Kidney (tissue), 14 donors: ENCODE data around the gene PLXNB3. TPM values are rescaled to one million over a fixed set of nuclear protein-coding genes. Genes with fewer than 3 reads are reported as not detected.

Experiments used
- DNase-seq, 5 donors: peaks; one replicate each; pipeline ENCODE4 v3.0.0-alpha.2; 2013 to 2020
- FAIRE-seq: peaks from 2 replicates; lab custom pipeline; 2012; peaks lifted over from hg19 to GRCh38; lab: Jason Lieb, UNC
- H3K27ac ChIP-seq, 2 donors: one replicate each; pipeline ENCODE4 v1.7.0; 2013; ENCODE audit warnings: low read depth in 2 of 2, low read length in 2 of 2, inconsistent platforms in 1 of 2
- H3K27me3 ChIP-seq: one replicate; pipeline ENCODE4 v1.7.1; 2013; ENCODE audit warnings: low read length, inconsistent platforms; ENCODE audit not compliant: control insufficient read depth, insufficient read depth
- H3K36me3 ChIP-seq, 3 donors: one replicate each; pipeline versions ENCODE4 v1.7.0 to v1.7.1; 2013; ENCODE audit warnings: low read length in 3 of 3, control low read depth in 1 of 3, inconsistent platforms in 1 of 3; ENCODE audit not compliant: insufficient read depth in 3 of 3, control insufficient read depth in 2 of 3
- H3K4me1 ChIP-seq, 3 donors: one replicate each; pipeline versions ENCODE4 v1.7.0 to v1.7.1; 2013; ENCODE audit warnings: low read length in 3 of 3, inconsistent platforms in 1 of 3, low read depth in 1 of 3; ENCODE audit not compliant: control insufficient read depth in 2 of 3, insufficient read depth in 2 of 3
- H3K4me3 ChIP-seq, 3 donors: one replicate each; pipeline versions ENCODE4 v1.7.0 to v1.8.1; 2013; ENCODE audit warnings: low read length in 3 of 3, control low read depth in 1 of 3, inconsistent platforms in 1 of 3
- H3K9ac ChIP-seq, 3 donors: one replicate each; pipeline versions ENCODE4 v1.7.0 to v1.7.1; 2013; ENCODE audit warnings: low read length in 3 of 3, control low read depth in 1 of 3, inconsistent platforms in 1 of 3
- H3K9me3 ChIP-seq, 3 donors: one replicate each; pipeline versions ENCODE4 v1.7.0 to v1.7.1; 2013; ENCODE audit warnings: low read length in 3 of 3, control low read depth in 1 of 3, inconsistent platforms in 1 of 3; ENCODE audit not compliant: control insufficient read depth in 2 of 3, insufficient read depth in 1 of 3
- CTCF ChIP-seq: IDR thresholded peaks from 3 replicates; pipeline ENCODE4 v1.5.1; 2012; ENCODE audit warnings: mild to moderate bottlenecking, moderate library complexity, borderline replicate concordance; ENCODE audit not compliant: insufficient read depth; ENCODE audit errors: extremely low read depth
- intact Hi-C: fragments of 100-400 bp; cut with DNase I; formaldehyde crosslinking; loops from one replicate; pipeline ENCODE4 v1.11.1; 2022
- polyA plus RNA-seq: library from polyadenylated mRNA; stranded (reverse); fragments of 350-450 nt; fragmentation: Illumina TruSeq; extraction: RNeasy Lipid Tissue Mini Kit (QIAGEN cat#74804); gene quantifications from one replicate; pipeline ENCODE4 v1.2.3, GENCODE V29; 2014; ENCODE audit warnings: low read depth, low replicate concordance; ENCODE audit not compliant: insufficient read depth
- total RNA-seq: library from RNA; stranded (reverse); fragmentation: NEBNext Ultra II Directional; extraction: Animal tissue kit (Norgen Biotek cat#: 25700); gene quantifications from one replicate; pipeline ENCODE4 v1.2.1, GENCODE V29; 2021
- donor health status: control.
- donor health status: control.
- donor health status: control.
- donor health status: control.
- donor health status: control.
- donor health status: DM: yes; HTN: yes; CAD: no.
- donor health status: Normal renal cell carcinoma (clear cell type).

The PLXNB3 gene
- total and polyA plus RNA-seq, 2 donors from 2014 or later, result 2.2 to 5.6 TPM

GRCh38 chrX:153793291-153793690 is 29.2 kb downstream of the PLXNB3 start:
- FAIRE-seq (no peak), DNase-seq (no peak)
- H3K4me1 ChIP-seq, result peaks cover 0 to 18% (median 0%) of the 10 kb centered on the region in 3 donors
- H3K4me3 ChIP-seq, result peak overlapping the region; percentile 75 to 79 (median 76)
- no peaks in the 10 kb centered on the region for H3K36me3 ChIP-seq
- no peaks in the 10 kb centered on the region for H3K9me3 ChIP-seq
- no peaks in the 10 kb centered on the region for H3K27me3 ChIP-seq
- TF ChIP-seq CTCF, result no peak
- peak overlapping the region in 2 of 3 donors; percentile 41 to 87 for H3K9ac ChIP-seq
- intact Hi-C loops, result no loop called here
- peak overlapping the region in 1 of 2 donors; percentile 88 for H3K27ac ChIP-seq

- H3K27me3 ChIP-seq, result no peaks in the 10 kb centered on the region
- intact Hi-C loops, result no loop called here
- peak within 1 kb of the TSS; percentile 36 to 87 (median 55) for H3K9ac ChIP-seq
- H3K9me3 ChIP-seq, result no peaks in the 10 kb centered on the region
- peaks cover 0 to 18% (median 0%) of the 10 kb centered on the region in 3 donors for H3K4me1 ChIP-seq
- H3K27ac ChIP-seq, result peak within 1 kb of the TSS; percentile 88 to 91
- no peaks in the 10 kb centered on the region for H3K36me3 ChIP-seq
- H3K4me3 ChIP-seq, result peak within 1 kb of the TSS; percentile 75 to 79 (median 76)
- DNase-seq, result peak; percentile 94 to 98 (median 96)
- FAIRE-seq, result peak; percentile 95
- TF ChIP-seq CTCF, result no peak
These were observed 30.2 kb downstream of the PLXNB3 start, which contains the start of the genes IDH3G and SSR4 for GRCh38 chrX:153794018-153794896. Gene IDH3G, minus strand, starts transcription at chrX:153794375. Its CDS starts 49 bp downstream, at chrX:153794326. Gene SSR4, plus strand, starts transcription at chrX:153794668. Its CDS starts 20 bp downstream, at chrX:153794688.

GRCh38 chrX:153794897-153795816 is 31.1 kb downstream of the PLXNB3 start:
- intact Hi-C loops, result no loop called here

More at GRCh38 chrX:153794897-153795816, 31.1 kb downstream of the PLXNB3 start:
- FAIRE-seq (no peak), DNase-seq (no peak)
- Histone ChIP-seq H3K27ac (peak overlapping the region; percentile 43 to 47), H3K4me3 (peak overlapping the region; percentile 61 to 79 (median 74)), H3K9ac (peak overlapping the region in 2 of 3 donors; percentile 24 to 61), H3K36me3 (no peaks in the 10 kb centered on the region), H3K4me1 (peaks cover 0 to 18% (median 0%) of the 10 kb centered on the region in 3 donors), H3K27me3 (no peaks in the 10 kb centered on the region), H3K9me3 (no peaks in the 10 kb centered on the region)
- no peak for TF ChIP-seq CTCF
